ENCODE measurements around the gene FAM163A.

The FAM163A gene

DNA sequence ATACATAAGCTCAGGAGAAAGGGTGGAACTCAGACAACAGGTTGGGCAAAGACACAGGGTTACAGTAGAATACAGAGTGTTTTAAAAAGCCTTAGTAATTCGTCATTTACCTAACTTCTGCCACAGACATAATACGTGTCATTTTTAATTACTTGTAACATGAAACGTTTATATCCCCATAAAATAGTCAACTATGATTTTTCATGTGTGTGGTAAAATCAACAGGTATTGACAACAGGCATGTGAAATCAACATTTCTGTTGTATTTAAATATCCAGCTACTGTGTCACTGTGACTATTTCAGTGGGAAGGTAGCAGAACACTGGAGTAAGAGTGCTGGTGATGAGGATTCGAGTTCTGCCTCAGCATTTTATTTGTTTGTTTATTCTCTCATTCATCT lies 5.7 kb downstream of the FAM163A start:
- DNase-seq, result no peak
- intact Hi-C loops (cut with DNase I), result no loop called here

DNA sequence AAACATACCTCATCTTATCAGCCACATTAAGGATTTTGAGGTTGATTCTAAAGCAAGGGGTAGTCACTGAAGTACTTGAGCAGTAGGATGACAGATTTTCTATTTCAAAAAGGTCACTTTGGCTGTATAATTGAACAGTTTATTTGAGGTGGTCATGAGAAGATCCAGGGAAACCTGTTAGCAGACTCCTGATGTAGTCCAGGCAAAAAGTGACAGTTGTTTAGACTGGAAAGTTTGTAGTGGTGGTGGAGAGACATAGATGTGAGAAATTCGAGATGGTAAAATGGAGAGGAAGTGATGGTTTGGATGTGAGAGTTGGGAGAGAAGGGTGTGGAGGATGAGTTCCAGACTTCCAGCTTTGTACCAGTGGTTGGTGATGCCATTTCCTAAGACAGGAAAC lies 7.5 kb downstream of the FAM163A start:
- intact Hi-C loops (cut with DNase I), result no loop called here

DNA sequence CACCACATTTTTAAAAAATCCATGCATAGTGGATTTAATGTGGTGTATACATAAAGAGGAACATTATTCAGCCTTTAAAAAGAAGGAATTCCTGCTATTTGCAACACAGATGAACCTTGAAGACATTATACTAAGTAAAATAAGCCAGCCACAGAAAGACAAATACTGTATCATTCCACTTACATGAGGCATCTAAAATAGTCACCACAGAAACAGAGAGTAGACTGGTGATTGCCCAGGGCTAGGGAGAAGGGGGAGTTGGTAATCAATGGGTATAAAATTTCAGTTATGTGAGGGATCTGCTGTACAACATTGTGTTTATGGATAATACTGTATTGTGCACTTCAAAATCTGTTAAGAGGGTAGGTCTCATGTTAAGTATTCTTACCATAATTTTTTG lies 10.0 kb downstream of the FAM163A start:
- DNase-seq, result no peak
- intact Hi-C loops (cut with DNase I), result no loop called here

More for the DNA sequence above, 7.5 kb downstream of the FAM163A start:
- no peak for DNase-seq

DNA sequence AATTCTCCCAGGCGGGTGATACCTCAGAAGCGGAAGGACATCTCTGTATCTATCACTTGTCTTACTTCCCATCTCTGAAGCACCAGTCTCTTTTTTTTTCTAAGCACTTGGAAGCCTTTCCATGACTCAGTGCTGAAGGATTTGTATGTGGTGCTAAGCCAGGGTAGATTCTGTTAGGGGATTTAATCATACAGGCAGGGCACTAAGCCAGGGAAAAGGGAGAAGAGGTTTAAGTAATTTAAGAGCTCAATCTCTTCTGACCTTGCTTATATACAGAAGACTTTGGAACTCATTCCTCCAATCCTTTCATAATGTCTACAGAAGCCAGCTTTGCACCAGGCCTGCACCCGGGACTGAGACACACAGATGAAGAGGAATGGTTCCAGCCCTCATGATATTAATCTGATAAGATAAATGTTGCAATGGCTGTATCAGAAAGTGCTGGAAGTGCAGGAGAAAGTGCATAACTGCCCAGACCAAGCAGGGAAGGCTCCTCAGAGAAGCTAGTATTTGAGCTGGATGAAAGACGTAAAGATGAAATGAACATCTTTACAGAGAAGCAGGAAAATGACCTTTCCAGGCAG lies 11.0 kb downstream of the FAM163A start:
- intact Hi-C loops (cut with DNase I), result no loop called here
- DNase-seq, result no peak

DNA sequence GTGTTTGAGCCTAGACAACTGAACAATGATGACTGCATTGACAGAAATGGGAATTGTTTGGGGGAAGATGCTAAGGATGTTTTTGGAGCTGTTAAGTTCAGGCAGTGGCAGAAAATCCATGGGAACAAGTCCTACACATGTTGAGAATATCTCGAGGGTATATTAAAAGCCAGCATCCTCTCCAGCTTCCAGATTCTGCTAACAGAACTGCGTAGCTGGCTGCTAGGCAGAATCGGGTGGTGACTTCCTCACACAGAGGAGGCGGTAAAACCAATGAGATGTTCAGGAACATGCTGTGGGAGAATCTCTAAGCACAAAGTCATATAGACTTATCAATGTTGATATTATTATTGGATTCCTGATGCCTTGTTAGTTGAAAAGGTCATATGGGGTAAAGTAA lies 14.8 kb downstream of the FAM163A start:
- DNase-seq, result no peak
- intact Hi-C loops (cut with DNase I), result no loop called here

DNA sequence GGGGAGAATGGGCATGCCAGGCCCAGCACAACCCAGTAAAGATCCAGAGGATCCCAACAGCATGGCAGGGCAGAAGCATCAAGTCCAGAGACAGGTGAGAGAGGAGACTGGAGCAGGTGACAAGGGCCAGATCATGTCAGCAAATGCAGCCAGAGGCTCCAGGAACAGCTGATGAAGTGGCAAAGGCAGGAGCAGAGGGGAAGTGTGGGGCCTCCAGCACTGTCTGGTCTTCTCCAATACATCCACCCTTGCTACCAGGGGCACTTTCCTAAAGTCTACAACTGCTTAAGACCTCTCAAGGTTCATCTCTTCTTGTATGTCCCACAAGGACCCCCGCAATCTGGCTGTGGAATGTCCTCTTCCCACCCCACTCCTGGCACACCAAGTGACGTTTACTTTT lies 17.4 kb downstream of the FAM163A start:
- intact Hi-C loops (cut with DNase I), result no loop called here
- DNase-seq, result no peak

DNA sequence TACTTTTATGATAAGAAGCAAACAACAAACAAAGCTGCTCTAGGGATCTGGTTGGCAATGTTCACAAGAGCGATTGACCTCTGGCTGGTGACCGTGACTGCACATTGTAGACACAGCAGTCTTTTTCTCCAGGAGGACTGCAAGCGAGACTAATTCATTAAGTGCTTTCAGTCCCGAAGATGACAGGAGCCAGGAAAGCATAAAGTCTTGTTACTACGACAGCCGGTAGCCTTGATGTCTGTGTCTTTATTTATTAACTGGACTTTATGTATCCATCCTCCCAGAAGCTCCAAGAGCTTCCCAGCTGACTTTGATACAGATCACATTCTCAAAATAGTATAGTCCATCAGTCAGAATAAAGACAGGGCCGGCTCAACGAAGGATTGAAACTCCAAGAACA lies 18.2 kb downstream of the FAM163A start:
- DNase-seq, result no peak
- intact Hi-C loops (cut with DNase I), result no loop called here

DNA sequence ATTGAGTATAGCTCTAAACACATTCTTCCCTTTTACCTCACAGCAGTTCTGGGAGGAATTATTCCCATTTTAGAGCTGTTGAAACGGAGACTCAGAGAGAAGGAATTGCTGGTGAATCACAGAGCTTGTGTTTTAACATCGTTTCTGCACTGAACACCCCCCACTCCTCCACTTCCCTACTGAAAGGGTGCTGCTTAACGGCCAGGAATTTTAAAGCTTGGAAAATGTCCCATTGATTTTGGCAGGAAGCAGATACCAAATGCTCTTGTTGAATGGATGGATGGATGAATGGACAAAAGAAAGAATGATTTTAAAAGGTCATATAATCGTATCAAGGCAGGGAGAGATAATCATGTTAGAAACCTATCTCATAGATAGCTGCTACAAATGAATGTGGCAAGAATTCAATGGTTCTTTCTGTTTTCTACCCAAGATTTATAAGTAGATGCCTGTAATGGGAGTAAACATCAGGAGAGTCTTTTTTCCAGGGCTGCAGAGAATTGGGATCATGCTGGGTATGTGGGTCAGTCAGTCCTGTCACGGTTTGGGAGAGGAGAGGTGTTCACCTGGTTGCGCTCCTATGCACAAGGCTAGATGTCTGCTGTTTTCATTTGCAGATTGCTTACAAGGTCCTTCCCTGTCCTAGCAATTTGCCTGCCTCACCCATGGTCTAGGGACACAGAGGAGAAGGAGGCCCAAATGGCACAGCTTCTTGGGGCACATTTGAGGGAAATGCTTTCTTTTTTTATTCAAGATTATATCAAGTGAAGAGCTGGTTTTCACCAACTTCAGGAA lies 19.0 kb downstream of the FAM163A start:
- no peak for DNase-seq

DNA sequence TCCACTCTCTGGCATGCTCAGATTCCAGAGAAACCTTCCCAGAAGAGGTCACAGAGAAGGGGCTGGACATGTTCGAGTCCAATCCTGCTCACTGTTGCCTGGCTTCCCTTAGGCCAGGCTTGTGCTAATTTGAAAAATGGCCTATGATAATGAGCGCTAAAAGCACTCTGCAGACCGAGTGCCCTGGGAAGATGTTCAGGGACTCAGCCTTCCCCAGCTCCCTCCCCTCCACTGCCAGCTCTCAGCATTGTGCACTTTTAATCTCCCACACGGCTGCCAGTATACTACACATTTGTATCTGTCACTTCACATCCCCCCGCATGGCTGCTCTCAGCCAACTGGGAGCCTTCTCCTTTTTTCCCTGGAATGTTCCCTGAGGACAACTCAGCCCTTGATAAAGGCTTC lies 24.1 kb downstream of the FAM163A start:
- intact Hi-C loops (cut with DNase I), result no loop called here

More for the DNA sequence above, 19.0 kb downstream of the FAM163A start:
- intact Hi-C loops (cut with DNase I), result no loop called here

DNA sequence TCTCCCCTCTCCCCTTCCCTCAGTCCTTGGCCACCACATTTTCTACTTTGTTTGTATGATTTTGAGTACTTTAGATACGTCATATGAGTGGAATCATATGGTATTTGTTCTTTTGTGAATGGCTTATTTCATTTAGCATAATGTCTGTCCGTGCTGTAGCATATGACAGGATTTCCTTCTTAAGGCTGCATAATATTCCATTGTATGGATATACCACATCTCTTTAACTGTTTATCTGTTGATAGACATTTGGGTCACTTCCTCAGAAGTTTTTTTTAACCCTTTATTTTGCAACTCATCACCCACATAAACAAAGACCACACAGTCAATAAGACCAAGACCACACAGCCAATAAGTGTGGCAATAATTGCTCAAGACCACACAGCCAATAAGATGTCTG lies 24.9 kb downstream of the FAM163A start:
- intact Hi-C loops (cut with DNase I), result no loop called here

More for the DNA sequence above, 24.1 kb downstream of the FAM163A start:
- DNase-seq, result no peak

DNA sequence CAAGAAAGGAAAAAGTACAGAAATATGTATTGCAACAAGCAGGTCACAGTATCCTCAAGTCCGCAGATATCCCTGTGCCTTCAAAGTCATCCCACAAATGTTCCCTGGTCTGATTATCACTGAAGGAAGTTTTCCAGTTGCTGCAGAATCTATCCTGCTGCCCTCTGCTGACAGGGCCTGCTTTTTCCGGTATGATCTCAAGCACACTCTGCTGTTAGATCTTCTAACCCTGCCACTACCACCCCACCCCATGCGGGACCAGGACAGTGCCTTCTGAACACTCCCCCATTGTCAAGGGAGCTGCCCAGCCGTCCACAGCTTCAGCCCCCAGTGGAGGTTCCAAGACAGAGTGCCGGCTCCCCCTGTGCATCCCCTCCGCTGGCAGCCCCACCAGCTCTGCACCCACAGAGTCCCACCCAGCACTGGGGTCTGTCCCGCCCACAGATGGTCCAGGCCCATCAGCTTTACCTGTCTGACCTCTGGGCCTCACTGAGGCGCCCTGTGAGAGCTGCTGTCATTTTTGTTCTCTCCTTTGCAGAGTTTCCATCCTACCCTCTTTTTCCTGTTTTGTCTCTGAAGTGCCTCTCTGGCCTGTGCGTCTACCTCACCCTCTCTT lies 27.9 kb downstream of the FAM163A start:
- DNase-seq, result no peak
- intact Hi-C loops (cut with DNase I), result no loop called here

More for the DNA sequence above, 24.9 kb downstream of the FAM163A start:
- DNase-seq, result no peak

DNA sequence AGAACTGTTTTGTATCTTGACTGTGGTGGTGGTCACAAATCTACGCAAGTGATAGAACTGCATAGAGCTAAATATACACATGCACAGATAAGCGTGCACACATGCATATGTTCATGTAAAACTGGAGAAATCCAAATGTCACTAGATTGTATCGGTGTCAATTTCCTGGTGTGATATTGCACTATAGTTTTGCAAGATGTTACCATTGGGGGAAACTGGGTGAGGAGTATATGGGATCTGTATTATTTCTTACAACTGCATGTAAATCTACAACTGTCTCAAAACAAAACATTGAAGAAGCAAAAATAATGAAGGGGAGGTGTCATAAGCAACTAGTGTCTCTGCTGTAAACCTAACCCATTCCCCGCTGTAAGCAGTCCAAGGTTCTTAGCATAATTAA lies 30.2 kb downstream of the FAM163A start:
- intact Hi-C loops (cut with DNase I), result no loop called here
- no peak for DNase-seq

DNA sequence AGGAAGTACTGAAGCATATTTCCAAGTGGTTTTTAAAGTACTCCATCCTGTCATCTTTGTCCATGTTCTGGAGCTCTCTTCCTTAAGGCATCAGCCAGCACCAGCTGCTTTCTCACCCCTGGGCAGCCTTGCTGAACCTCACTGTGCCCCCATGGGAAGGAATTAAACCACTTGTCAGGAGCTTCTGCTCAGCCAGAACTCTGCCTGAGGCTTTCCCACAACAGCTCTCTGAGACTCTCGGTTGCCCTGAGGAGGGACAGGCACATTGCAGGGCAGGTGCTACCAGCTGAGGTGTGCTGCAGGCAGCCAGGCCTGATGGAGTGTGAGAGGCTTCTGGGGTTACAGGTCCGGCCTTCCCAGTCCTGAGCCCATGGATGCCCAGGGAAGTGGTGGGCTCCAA lies 30.9 kb downstream of the FAM163A start:
- DNase-seq, result no peak
- intact Hi-C loops (cut with DNase I), result no loop called here

DNA sequence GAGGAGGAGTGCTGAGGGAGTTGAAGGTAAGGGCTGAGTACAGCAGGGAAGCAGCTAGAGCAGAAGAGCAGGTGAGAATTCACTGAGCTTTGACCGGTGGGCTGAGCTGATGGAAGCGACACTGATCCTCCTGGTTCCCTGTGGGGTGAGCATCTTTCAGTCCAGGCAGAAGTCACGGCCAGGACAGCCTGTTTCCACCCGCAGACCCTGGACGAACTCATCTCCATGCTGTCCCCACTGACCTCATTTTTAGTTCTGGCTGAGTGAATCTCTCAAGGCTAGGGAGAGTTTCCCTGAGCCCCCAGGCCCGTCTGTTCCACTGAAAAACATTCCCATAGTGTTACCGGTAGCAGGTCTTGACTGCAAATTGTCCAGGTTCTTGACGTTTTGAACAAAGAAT lies 31.5 kb downstream of the FAM163A start:
- intact Hi-C loops (cut with DNase I), result no loop called here
- DNase-seq, result no peak

DNA sequence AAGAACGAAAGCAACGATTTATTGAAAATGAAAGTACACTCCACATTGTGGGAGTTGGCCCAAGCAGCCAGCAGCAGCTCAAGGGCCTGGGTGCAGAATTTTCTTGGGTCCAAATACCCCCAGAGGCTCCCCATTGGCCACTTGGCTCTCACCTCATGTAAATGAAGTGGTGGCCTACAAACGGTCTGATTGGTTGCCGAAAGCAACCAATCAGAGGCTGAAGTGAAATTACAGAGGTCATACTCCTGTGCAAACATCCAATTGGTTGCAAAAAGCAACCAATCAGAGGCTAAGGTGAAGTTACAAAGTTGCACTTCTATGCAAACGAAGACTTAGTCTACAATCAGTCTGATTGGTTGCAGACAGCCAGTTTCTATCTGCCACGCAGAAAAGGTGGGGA lies 31.9 kb downstream of the FAM163A start:
- intact Hi-C loops (cut with DNase I), result no loop called here
- no peak for DNase-seq

DNA sequence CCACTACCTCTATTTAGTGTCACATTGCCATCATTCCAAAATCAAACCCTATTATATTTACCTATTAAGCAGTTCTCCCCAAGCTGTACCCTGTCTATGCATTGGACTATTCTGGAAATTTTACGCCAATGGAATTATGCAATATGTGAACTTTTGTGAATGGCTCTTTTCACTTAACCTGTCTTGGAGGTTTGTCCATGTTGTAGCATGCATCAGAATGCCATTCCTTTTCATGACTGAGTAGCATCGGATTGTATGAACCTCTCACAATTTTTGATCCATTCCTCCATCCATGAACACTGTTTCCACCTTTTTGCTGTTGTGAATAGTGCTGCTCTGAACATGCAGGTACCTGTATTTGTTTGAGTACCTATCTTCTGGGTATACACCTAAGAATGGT lies 33.7 kb downstream of the FAM163A start:
- DNase-seq, result no peak
- intact Hi-C loops (cut with DNase I), result no loop called here

DNA sequence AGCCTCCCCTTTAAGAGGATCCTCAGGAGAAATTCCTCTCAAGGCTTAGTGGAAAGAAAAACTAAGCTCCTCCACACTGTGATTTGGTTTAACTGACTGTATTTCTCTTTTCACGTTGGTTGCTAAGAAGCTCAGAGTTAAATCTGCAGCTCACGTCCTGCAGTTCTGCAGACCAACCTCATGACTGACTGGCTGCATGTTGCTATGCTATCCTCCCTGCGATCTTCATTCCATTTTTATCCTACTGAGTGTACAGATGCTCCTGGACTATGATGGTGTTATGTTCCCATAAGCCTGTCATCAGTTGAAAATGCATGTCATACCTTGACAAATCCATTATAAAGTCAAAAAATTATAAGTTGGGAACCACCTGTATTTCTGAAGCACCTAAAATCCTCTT lies 34.6 kb downstream of the FAM163A start:
- no peak for DNase-seq
- intact Hi-C loops (cut with DNase I), result no loop called here

DNA sequence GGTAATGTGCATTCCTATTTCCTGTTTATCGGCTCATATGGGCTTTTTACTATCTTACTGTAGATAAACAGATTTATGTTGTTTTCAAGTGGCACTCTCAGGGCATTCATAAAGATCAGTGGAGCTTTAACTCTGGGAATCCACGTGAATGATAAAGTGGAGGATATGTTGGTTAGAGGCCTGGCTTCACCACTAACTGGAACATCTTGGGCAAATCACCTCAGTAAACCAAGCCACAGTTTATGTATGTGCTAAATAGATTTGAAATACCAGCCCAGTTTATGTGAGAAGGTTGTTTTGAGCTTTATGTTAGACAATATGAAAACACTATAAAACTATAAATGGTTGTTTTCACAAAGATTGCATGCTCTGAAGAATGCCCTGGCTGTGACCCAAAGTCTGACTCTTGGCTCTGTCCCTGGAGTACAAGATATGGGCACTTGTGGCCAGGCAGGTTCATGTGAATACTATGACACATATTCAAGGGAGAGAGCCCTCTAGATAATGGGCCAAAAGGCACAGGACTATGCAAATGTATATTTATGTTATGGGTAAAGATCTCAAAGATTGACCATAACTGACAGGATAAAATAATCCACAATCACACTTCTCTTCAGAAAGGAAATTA lies 36.7 kb downstream of the FAM163A start:
- intact Hi-C loops (cut with DNase I), result no loop called here
- DNase-seq, result no peak

DNA sequence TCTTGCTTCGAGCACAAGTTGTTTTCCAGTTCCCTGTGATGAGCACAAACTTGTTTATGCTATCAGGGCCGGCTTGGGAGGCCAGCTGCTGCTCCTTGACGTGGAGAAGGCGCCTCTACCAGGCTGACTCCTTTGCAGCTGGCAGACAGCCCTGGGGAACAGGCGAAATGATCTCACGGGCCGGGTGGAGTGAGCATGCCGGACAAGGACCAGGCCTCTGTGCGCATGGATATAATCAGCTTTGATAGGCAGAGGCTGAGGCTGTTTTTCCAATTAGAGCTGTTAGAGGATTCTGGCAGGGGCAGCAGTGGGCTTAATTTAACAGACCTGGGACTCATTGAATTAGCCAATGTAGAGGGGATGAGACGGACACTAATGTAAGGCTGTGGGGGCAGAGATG lies 38.9 kb downstream of the FAM163A start:
- no peak for DNase-seq

DNA sequence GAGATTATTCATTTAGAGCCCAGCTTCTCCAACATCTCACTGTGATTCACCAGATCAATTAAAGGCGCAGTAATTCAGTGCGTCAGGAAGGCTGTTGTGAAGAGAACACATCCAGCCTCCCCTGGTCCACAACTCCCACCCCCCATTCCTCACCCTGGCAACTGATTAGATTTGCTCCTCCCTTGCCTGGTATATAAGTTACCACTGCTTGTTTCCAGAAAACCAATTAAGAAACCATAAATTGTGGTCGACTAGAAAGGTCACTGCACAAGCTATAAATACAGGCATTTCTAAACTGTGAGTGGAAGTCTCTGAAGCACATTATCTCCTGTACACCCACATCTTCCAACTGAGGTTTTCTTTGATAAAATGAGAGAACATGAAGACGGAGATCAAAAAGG lies 41.9 kb downstream of the FAM163A start:
- no peak for DNase-seq
- intact Hi-C loops (cut with DNase I), result no loop called here

More for the DNA sequence above, 38.9 kb downstream of the FAM163A start:
- intact Hi-C loops (cut with DNase I), result no loop called here

DNA sequence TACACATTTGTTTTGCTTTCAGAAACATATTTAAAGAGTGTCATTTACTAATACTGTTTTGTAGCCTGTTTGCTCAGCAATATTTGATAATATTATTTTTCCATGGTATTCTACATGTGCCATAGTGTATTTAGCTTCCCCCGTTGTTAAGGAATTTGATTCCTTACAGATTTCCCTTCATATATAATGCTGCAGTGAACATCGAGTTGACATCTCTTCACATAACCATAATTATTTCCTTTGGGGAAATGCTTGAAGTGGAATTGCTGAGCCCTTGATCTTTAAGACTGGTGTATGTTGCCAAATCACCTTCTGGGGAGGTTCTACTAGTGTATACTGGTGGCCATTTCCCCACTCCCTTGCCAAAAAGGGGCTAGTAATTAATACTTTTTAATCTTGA lies 42.6 kb downstream of the FAM163A start:
- intact Hi-C loops (cut with DNase I), result no loop called here
- no peak for DNase-seq
